ENCODE measurements around the gene NLE1.
"Not testable (repeated sequence)": the region's sequence is repeated elsewhere in the genome, so short reads cannot be mapped to it uniquely, and the experiment has no call there.

Gene NLE1

GRCh38 chr17:35141681-35142466, at the start of gene NLE1:
TSS of gene NLE1 (minus strand) at chr17:35142303. CDS start at chr17:35142275, 28 bp downstream.
- Histone ChIP-seq H3K4me3 (ENCODE audit: low read length) (peak within 1 kb of the TSS; percentile 99), H3K36me3 (ENCODE audit: control insufficient read depth, insufficient read depth, low read length, severe bottlenecking) (peaks cover 30% of the 10 kb centered on the region), H3K4me1 (ENCODE audit: control insufficient read depth, insufficient read depth, low read length) (peaks cover 7% of the 10 kb centered on the region), H3K9me3 (ENCODE audit: control insufficient read depth, low read length) (no peaks in the 10 kb centered on the region), H3K27me3 (replicated peaks; ENCODE audit: control insufficient read depth, insufficient read depth, low read length) (peaks cover 4% of the 10 kb centered on the region), H3K9ac (ENCODE audit: low read length) (peak within 1 kb of the TSS; percentile 83)
- peak; percentile 86 for DNase-seq (ENCODE audit: low read depth)

DNA sequence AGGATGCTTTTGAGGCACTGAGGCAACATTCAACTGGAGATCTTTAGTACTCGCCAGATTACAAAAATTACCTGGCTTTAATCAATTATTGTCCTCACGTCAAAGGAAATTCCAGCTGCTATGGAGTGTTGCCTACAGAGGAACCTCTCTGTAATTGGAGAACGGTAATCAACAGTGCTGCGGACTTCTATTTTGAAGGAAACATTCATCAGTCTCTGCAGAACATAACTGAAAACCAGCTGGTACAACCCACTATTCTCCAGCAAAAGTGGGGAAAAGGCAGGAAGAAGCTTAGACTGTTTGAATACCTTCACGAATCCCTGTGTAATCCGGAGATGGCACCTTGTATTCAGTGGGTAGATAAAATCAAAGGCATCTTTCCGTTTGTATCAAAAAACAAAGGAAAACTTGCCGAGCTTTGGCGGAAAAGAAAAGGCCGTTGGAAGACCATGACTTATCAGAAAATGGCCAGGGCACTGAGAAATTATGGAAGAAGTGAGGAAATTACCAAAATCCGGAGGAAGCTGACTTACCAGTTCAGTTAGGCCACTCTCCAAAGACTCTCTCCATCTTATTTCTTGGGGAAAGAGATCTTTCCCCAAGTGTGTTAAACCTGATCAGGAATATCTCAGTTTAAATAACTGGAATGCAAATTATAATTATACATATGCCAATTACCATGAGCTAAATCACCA, 49.0 kb upstream of the NLE1 start:
- Histone ChIP-seq H3K4me3 (ENCODE audit: low read length) (no peak overlapping the region), H3K27me3 (replicated peaks; ENCODE audit: control insufficient read depth, insufficient read depth, low read length) (peaks cover 4% of the 10 kb centered on the region), H3K36me3 (ENCODE audit: control insufficient read depth, insufficient read depth, low read length, severe bottlenecking) (no peaks in the 10 kb centered on the region), H3K9me3 (ENCODE audit: control insufficient read depth, low read length) (no peaks in the 10 kb centered on the region), H3K4me1 (ENCODE audit: control insufficient read depth, insufficient read depth, low read length) (no peaks in the 10 kb centered on the region), H3K9ac (ENCODE audit: low read length) (no peak overlapping the region)
- DNase-seq (ENCODE audit: low read depth) = no peak

DNA sequence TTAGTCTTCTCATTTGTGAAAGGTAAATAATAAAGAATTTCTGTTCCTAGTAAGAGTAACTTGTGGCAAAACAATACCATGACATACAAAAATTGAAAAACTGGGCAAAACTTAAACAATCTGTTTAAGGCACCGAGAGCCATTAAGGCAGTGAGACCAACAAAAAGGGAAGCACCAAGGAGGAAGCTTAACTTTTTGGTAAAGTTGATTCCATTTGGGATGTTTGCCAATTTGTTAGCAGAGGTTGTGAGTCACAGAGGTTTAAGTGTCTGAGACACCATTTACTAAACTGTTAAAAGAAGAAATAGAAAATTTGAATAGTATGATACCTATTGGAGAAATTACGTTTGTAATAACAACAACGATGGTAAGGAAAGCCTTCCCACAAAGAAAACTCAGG, 47.2 kb upstream of the NLE1 start:
- H3K4me3 ChIP-seq (ENCODE audit: low read length) = no peak overlapping the region
- H3K9ac ChIP-seq (ENCODE audit: low read length) = no peak overlapping the region
- no peak for DNase-seq (ENCODE audit: low read depth)
- no peaks in the 10 kb centered on the region for H3K4me1 ChIP-seq (ENCODE audit: control insufficient read depth, insufficient read depth, low read length)
- no peaks in the 10 kb centered on the region for H3K36me3 ChIP-seq (ENCODE audit: control insufficient read depth, insufficient read depth, low read length, severe bottlenecking)
- peaks cover 8% of the 10 kb centered on the region for H3K27me3 ChIP-seq (replicated peaks; ENCODE audit: control insufficient read depth, insufficient read depth, low read length)
- no peaks in the 10 kb centered on the region for H3K9me3 ChIP-seq (ENCODE audit: control insufficient read depth, low read length)

DNA sequence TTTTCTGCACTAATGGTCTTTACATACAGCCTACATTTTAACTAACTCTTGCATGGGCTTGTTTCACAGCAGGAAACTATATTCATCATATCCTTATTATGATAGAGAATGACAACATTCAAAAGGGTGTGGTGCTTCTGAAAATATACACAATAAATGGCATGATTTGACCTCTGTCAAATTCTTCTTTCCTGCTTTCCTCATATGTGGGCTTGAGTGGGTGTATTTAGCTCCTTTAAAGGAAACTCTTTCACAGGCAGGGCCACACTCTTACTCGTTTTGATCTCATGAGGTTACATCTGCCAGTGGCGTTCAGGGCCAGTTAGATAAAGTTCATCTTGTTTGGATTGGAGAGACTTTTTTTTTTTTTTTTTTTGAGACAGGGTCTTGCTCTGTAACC, 46.0 kb upstream of the NLE1 start:
- Histone ChIP-seq H3K27me3 (replicated peaks; ENCODE audit: control insufficient read depth, insufficient read depth, low read length) (peaks cover 15% of the 10 kb centered on the region), H3K4me3 (ENCODE audit: low read length) (no peak overlapping the region), H3K9me3 (ENCODE audit: control insufficient read depth, low read length) (no peaks in the 10 kb centered on the region), H3K36me3 (ENCODE audit: control insufficient read depth, insufficient read depth, low read length, severe bottlenecking) (no peaks in the 10 kb centered on the region), H3K9ac (ENCODE audit: low read length) (no peak overlapping the region), H3K4me1 (ENCODE audit: control insufficient read depth, insufficient read depth, low read length) (no peaks in the 10 kb centered on the region)
- no peak for DNase-seq (ENCODE audit: low read depth)

DNA sequence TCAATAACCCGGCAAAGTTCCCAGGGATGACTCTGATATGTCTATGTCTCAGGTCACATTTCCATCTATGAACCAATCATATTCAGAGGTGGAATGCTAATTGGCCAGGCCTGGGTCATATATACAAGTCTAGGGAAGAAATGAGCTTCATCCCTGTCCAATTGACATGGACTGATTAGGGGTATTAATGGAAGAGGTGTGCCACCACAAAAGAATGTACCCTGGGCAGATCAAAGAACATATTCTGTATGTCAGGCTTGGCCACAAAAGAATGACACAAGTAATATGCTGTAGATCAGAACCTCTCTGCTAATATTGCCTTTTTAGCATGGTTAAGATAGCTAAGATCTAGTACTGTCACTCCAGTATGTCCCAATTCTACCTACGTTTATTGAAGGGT, 45.4 kb upstream of the NLE1 start:
- no peaks in the 10 kb centered on the region for H3K4me1 ChIP-seq (ENCODE audit: control insufficient read depth, insufficient read depth, low read length)
- no peak for DNase-seq (ENCODE audit: low read depth)
- H3K27me3 ChIP-seq (replicated peaks; ENCODE audit: control insufficient read depth, insufficient read depth, low read length) = peaks cover 18% of the 10 kb centered on the region
- H3K9ac ChIP-seq (ENCODE audit: low read length) = no peak overlapping the region
- H3K4me3 ChIP-seq (ENCODE audit: low read length) = no peak overlapping the region
- H3K9me3 ChIP-seq (ENCODE audit: control insufficient read depth, low read length) = no peaks in the 10 kb centered on the region
- no peaks in the 10 kb centered on the region for H3K36me3 ChIP-seq (ENCODE audit: control insufficient read depth, insufficient read depth, low read length, severe bottlenecking)

- Histone ChIP-seq H3K4me1 (ENCODE audit: control insufficient read depth, insufficient read depth, low read length) (no peaks in the 10 kb centered on the region), H3K9me3 (ENCODE audit: control insufficient read depth, low read length) (no peaks in the 10 kb centered on the region), H3K36me3 (ENCODE audit: control insufficient read depth, insufficient read depth, low read length, severe bottlenecking) (no peaks in the 10 kb centered on the region), H3K9ac (ENCODE audit: low read length) (no peak overlapping the region), H3K4me3 (ENCODE audit: low read length) (no peak overlapping the region), H3K27me3 (replicated peaks; ENCODE audit: control insufficient read depth, insufficient read depth, low read length) (peaks cover 18% of the 10 kb centered on the region)
- no peak for DNase-seq (ENCODE audit: low read depth)
These were observed 43.7 kb upstream of the NLE1 start for GRCh38 chr17:35185849-35186248.

GRCh38 chr17:35184274-35184673, 42.2 kb upstream of the NLE1 start:
- H3K9me3 ChIP-seq (ENCODE audit: control insufficient read depth, low read length) = no peaks in the 10 kb centered on the region
- no peak for DNase-seq (ENCODE audit: low read depth)
- no peaks in the 10 kb centered on the region for H3K4me1 ChIP-seq (ENCODE audit: control insufficient read depth, insufficient read depth, low read length)
- no peaks in the 10 kb centered on the region for H3K36me3 ChIP-seq (ENCODE audit: control insufficient read depth, insufficient read depth, low read length, severe bottlenecking)
- no peak overlapping the region for H3K4me3 ChIP-seq (ENCODE audit: low read length)
- peaks cover 18% of the 10 kb centered on the region for H3K27me3 ChIP-seq (replicated peaks; ENCODE audit: control insufficient read depth, insufficient read depth, low read length)
- H3K9ac ChIP-seq (ENCODE audit: low read length) = no peak overlapping the region

- Histone ChIP-seq H3K9ac (ENCODE audit: low read length) (no peak overlapping the region), H3K4me3 (ENCODE audit: low read length) (no peak overlapping the region), H3K9me3 (ENCODE audit: control insufficient read depth, low read length) (no peaks in the 10 kb centered on the region), H3K36me3 (ENCODE audit: control insufficient read depth, insufficient read depth, low read length, severe bottlenecking) (no peaks in the 10 kb centered on the region), H3K27me3 (replicated peaks; ENCODE audit: control insufficient read depth, insufficient read depth, low read length) (peaks cover 18% of the 10 kb centered on the region), H3K4me1 (ENCODE audit: control insufficient read depth, insufficient read depth, low read length) (no peaks in the 10 kb centered on the region)
- no peak for DNase-seq (ENCODE audit: low read depth)
These were observed 41.2 kb upstream of the NLE1 start for GRCh38 chr17:35183332-35183731.

- not testable (repeated sequence) for H3K9me3 ChIP-seq (ENCODE audit: control insufficient read depth, low read length); H3K4me1 ChIP-seq (ENCODE audit: control insufficient read depth, insufficient read depth, low read length); DNase-seq (ENCODE audit: low read depth); H3K4me3 ChIP-seq (ENCODE audit: low read length); H3K36me3 ChIP-seq (ENCODE audit: control insufficient read depth, insufficient read depth, low read length, severe bottlenecking); H3K9ac ChIP-seq (ENCODE audit: low read length)
- H3K27me3 ChIP-seq (replicated peaks; ENCODE audit: control insufficient read depth, insufficient read depth, low read length) = peaks cover 20% of the 10 kb centered on the region
These were observed 37.3 kb upstream of the NLE1 start for GRCh38 chr17:35179379-35179778.

GRCh38 chr17:35176897-35177296, 34.8 kb upstream of the NLE1 start:
- Histone ChIP-seq H3K36me3 (ENCODE audit: control insufficient read depth, insufficient read depth, low read length, severe bottlenecking) (no peaks in the 10 kb centered on the region), H3K9ac (ENCODE audit: low read length) (no peak overlapping the region), H3K4me3 (ENCODE audit: low read length) (no peak overlapping the region), H3K27me3 (replicated peaks; ENCODE audit: control insufficient read depth, insufficient read depth, low read length) (peaks cover 9% of the 10 kb centered on the region), H3K4me1 (ENCODE audit: control insufficient read depth, insufficient read depth, low read length) (peaks cover 2% of the 10 kb centered on the region), H3K9me3 (ENCODE audit: control insufficient read depth, low read length) (no peaks in the 10 kb centered on the region)
- DNase-seq (ENCODE audit: low read depth) = no peak

DNA sequence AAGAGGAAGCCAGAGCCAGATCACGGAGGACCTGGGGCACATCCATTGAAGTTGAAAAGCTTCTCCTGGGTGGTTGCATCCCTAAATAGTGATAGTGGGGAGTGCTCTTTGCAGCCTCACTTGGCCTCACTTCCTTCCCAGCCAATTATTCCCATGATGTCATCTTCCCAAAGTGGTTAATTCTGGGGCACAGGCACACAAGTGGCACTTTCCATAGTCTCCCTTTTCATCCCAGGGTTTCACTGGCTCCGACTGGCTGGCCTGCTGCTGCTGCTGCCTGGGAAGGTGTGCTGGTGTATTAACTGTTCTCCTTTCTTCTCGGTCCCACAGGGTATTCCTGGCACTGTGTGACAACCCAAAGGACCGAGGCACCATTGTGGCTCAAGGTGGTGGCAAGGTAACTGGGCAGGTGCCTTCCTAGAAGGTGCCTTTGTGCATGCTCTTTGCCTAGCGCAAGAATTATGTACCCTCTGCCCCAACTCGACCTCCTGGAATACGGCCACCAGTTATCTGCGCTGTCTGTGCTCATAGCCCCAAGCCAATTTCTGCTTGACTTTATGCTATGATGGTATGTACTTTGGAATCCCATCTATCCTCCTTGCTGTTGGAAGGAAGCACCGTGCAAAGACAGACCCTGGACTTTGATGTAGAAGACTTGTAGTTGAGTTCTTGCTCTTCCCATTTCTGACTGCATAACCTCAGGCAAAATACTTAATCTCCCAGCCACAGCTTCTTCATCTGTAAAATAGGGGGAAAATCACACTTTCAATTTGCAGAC, 33.7 kb upstream of the NLE1 start:
- no peaks in the 10 kb centered on the region for H3K9me3 ChIP-seq (ENCODE audit: control insufficient read depth, low read length)
- no peak overlapping the region for H3K4me3 ChIP-seq (ENCODE audit: low read length)
- no peak overlapping the region for H3K9ac ChIP-seq (ENCODE audit: low read length)
- no peaks in the 10 kb centered on the region for H3K36me3 ChIP-seq (ENCODE audit: control insufficient read depth, insufficient read depth, low read length, severe bottlenecking)
- peaks cover 6% of the 10 kb centered on the region for H3K4me1 ChIP-seq (ENCODE audit: control insufficient read depth, insufficient read depth, low read length)
- DNase-seq (ENCODE audit: low read depth) = no peak
- H3K27me3 ChIP-seq (replicated peaks; ENCODE audit: control insufficient read depth, insufficient read depth, low read length) = peaks cover 9% of the 10 kb centered on the region

All from adipocyte (in vitro differentiated cells).